AG09319 (cell line): ENCODE data around the gene PDGFB.

Source experiments
- DNase-seq: peaks from one replicate; pipeline ENCODE4 v3.0.0-alpha.2; 2010; ENCODE audit warnings: low read depth; ENCODE audit errors: extremely low read depth
- CTCF ChIP-seq: IDR thresholded peaks from 2 replicates; pipeline ENCODE4 v1.5.1; 2011; ENCODE audit warnings: low read depth, mild to moderate bottlenecking, inconsistent platforms, low read length, moderate library complexity

PDGFB gene

GRCh38 chr22:39289975-39290720, 45.4 kb upstream of the PDGFB start:
- no peak for DNase-seq

GRCh38 chr22:39289533-39289932, 44.8 kb upstream of the PDGFB start:
- DNase-seq = no peak
- TF ChIP-seq CTCF = no peak

More at GRCh38 chr22:39289975-39290720, 45.4 kb upstream of the PDGFB start:
- no peak for TF ChIP-seq CTCF

- TF ChIP-seq CTCF = no peak
- DNase-seq = no peak
Measured at GRCh38 chr22:39288135-39288898, 43.5 kb upstream of the PDGFB start.

GRCh38 chr22:39287076-39287725, 42.4 kb upstream of the PDGFB start:
- no peak for TF ChIP-seq CTCF
- no peak for DNase-seq

- TF ChIP-seq CTCF = no peak
- no peak for DNase-seq
Measured at GRCh38 chr22:39284983-39285382, 40.2 kb upstream of the PDGFB start.

- DNase-seq = no peak
Measured at GRCh38 chr22:39284142-39284980, 39.6 kb upstream of the PDGFB start.

More at GRCh38 chr22:39284142-39284980, 39.6 kb upstream of the PDGFB start:
- no peak for TF ChIP-seq CTCF
